ENCODE results near the gene SNAP47.

Gene SNAP47

GRCh38 chr1:227731696-227732585 is 3.3 kb upstream of the SNAP47 start:
- in situ Hi-C loops (cut with HindIII; ENCODE audit: low sequenced_read_pairs), result no loop called here

GRCh38 chr1:227732586-227733308 is 2.5 kb upstream of the SNAP47 start:
- in situ Hi-C loops (cut with HindIII; ENCODE audit: low sequenced_read_pairs), result no loop called here

- in situ Hi-C loops (cut with HindIII; ENCODE audit: low sequenced_read_pairs), result no loop called here
These were observed 1.9 kb upstream of the SNAP47 start for GRCh38 chr1:227733309-227733705.

GRCh38 chr1:227733751-227734545 is 1.3 kb upstream of the SNAP47 start:
- in situ Hi-C loops (cut with HindIII; ENCODE audit: low sequenced_read_pairs), result no loop called here

GRCh38 chr1:227734546-227734855 is 734 bp upstream of the SNAP47 start:
- in situ Hi-C loops (cut with HindIII; ENCODE audit: low sequenced_read_pairs), result no loop called here

- in situ Hi-C loops (cut with HindIII; ENCODE audit: low sequenced_read_pairs), result no loop called here
These were observed 477 bp downstream of the SNAP47 start for GRCh38 chr1:227735539-227736285.

- in situ Hi-C loops (cut with HindIII; ENCODE audit: low sequenced_read_pairs), result no loop called here
These were observed 1.7 kb downstream of the SNAP47 start for GRCh38 chr1:227736814-227737432.

GRCh38 chr1:227738820-227739219 is 3.6 kb downstream of the SNAP47 start:
- in situ Hi-C loops (cut with HindIII; ENCODE audit: low sequenced_read_pairs), result no loop called here

- in situ Hi-C loops (cut with HindIII; ENCODE audit: low sequenced_read_pairs), result no loop called here
These were observed 4.4 kb downstream of the SNAP47 start for GRCh38 chr1:227739636-227740035.

GRCh38 chr1:227740401-227740960 is 5.2 kb downstream of the SNAP47 start:
- in situ Hi-C loops (cut with HindIII; ENCODE audit: low sequenced_read_pairs), result no loop called here

- in situ Hi-C loops (cut with HindIII; ENCODE audit: low sequenced_read_pairs), result no loop called here
These were observed 6.1 kb downstream of the SNAP47 start for GRCh38 chr1:227741166-227741870.

- in situ Hi-C loops (cut with HindIII; ENCODE audit: low sequenced_read_pairs), result no loop called here
These were observed 7.8 kb downstream of the SNAP47 start for GRCh38 chr1:227742738-227743715.

- in situ Hi-C loops (cut with HindIII; ENCODE audit: low sequenced_read_pairs), result no loop called here
These were observed 9.4 kb downstream of the SNAP47 start for GRCh38 chr1:227744668-227745067.

- in situ Hi-C loops (cut with HindIII; ENCODE audit: low sequenced_read_pairs), result no loop called here
These were observed 10.5 kb downstream of the SNAP47 start for GRCh38 chr1:227745568-227746265.

- in situ Hi-C loops (cut with HindIII; ENCODE audit: low sequenced_read_pairs), result no loop called here
These were observed 11.4 kb downstream of the SNAP47 start for GRCh38 chr1:227746676-227747075.

GRCh38 chr1:227747382-227747781 is 12.1 kb downstream of the SNAP47 start:
- in situ Hi-C loops (cut with HindIII; ENCODE audit: low sequenced_read_pairs), result no loop called here

GRCh38 chr1:227747948-227748495 is 12.8 kb downstream of the SNAP47 start:
- in situ Hi-C loops (cut with HindIII; ENCODE audit: low sequenced_read_pairs), result no loop called here

All from DLD1 (cell line).